ENCODE data around the gene SCAF11.
A peak's percentile ranks its signal among the peaks of the same experiment; 100 is the strongest.

Gene SCAF11

DNA sequence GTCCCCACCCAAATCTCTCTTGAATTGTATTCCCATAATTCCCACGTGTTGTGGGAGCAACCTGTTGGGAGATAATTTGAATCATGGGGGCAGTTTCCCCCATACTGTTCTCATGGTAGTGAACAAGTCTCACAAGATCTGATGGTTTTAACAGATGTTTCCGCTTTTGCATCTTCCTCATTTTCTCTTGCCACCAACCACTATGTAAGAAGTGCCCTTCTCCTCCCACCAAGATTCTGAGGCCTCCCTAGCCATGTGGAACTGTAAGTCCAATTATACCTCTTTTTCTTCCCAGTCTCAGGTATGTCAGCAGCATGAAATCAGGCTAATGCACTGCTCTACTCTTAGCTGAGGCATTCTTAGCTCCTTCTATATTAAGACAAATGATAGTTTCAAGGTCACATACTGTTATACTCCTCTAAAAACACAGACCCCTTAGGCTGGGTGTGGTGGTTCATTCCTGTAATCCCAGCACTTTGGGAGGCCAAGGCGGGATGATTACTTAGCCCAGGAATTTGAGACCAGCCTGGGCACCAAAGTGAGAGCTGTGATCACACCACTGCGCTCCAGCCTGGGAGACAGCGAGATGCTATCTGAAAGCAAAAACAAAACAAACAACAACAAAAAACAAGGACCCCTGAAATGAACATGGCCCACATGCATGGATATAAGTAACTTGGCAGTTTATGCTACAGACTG lies 3.6 kb downstream of the SCAF11 start:
- intact Hi-C loops (cut with DNase I) = no loop called here
- DNase-seq = peak in 1 of 42 donors; percentile 10

GRCh38 chr12:45981075-45981837 lies 9.1 kb downstream of the SCAF11 start:
- intact Hi-C loops (cut with DNase I) = no loop called here
- no peak for DNase-seq

DNA sequence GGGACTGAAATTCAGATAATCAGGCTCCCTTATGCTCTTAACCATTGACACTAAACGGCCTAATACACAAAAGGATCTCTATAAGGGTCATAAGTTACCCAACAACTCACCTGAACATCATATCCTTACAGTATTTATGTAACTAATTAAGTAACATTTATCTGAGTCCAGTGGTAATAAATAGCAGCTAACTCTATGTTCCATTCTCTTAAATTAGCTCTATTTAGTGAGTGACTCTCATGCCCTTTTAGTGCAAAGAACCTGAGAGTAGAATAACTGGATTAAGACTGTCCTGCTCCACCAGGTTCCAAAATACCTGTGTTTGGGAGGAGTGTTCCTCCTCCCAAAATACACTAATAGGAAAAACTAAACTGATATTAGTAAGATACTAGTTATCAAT lies 9.8 kb downstream of the SCAF11 start:
- no peak for DNase-seq
- intact Hi-C loops (cut with DNase I) = no loop called here

DNA sequence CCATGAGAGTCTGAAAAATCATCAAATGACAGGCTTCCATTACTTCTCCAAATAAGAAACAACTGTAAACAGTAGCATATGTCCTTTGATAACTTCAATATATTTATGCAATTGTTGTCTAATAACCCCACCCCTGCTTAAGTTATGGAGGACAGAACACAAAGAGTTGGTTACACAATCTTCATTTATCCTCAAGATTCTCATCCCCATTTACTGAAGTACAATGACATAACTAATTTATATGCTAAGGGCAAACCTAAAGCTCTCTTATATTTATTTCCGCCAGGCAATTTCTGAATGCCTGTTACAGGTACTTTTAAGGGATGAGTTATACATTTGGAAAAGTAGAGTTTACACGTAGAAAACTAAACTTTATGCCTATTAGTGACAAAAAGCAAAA lies 12.3 kb downstream of the SCAF11 start:
- intact Hi-C loops (cut with DNase I) = no loop called here
- DNase-seq = no peak

DNA sequence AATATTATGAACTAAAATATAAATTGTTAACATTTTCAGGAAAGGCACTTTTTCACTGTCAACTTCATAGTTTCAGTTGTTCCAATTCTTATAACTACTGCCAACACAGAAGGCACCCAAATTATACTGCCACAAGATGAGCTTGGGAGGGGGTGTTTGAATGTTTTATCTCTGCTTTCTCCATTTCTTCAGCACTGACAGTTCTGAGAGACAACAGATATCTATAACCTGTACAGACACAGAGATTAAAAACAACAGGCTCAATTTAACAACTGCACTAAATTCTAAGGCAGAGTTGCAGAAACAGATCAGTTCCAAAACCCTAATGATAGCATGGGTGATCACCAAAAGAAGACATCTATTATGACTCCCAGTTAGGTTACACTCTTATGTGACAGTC lies 12.8 kb downstream of the SCAF11 start:
- intact Hi-C loops (cut with DNase I) = no loop called here
- peak in 1 of 42 donors; percentile 16 for DNase-seq

DNA sequence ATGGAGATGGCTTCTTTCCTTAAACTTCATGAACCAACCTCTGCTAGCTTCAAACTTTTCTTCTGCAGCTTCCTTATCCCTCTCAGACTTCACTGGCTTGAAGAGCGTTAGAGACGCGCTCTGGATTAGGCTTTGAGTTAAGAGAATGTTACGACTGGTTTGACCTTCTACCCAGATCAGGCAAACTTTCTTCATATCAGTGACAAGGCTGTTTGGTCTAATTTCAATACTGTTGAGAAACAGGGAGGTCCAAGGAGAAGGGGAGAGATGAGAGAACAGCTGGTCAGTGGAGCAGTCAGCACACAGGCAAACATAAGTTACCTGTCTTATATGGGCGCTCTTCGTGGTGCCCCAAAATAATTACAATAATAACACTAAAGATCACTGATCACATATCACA lies 14.9 kb downstream of the SCAF11 start:
- intact Hi-C loops (cut with DNase I) = no loop called here
- DNase-seq = no peak

DNA sequence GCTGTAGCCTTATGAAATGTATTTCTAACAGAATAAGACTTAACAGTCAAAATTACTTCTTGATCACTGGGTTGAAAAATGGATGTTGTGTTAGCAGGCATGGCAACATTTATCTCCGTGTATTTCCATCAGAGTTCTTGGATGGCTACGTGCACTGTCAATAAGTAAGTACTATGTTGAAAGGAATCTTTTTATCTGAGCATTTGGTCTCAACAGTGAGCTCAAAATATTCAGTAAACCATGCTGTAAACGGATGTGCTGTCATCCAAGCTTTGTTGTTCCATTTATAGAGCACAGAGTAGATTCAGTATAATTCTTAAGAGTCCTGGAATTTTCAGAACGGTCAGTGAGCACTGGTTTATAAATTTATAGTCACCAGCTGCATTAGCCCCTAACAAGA lies 15.5 kb downstream of the SCAF11 start:
- intact Hi-C loops (cut with DNase I) = no loop called here

GRCh38 chr12:45974171-45974719 lies 16.1 kb downstream of the SCAF11 start:
- intact Hi-C loops (cut with DNase I) = no loop called here
- no peak for DNase-seq

More for the DNA sequence above, 15.5 kb downstream of the SCAF11 start:
- no peak for DNase-seq

GRCh38 chr12:45973526-45973925 lies 16.8 kb downstream of the SCAF11 start:
- DNase-seq = no peak
- intact Hi-C loops (cut with DNase I) = no loop called here

DNA sequence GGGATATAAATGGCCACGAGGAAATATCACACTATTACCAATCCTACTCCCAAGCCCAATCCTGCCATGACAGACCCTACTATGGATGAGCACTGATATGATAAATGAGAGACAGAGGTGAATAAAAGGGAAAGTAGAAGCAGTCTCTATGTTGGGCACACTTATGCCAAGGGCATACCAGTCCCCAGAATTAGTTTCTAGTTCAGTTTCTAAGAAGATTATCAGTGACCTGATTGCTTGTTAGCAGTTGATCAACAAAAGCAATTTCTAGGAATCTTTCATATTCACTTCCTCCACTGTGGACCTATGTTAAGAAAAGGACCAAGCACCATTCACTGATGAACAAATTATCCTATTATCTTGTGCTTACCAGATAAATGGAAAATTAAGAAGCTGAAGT lies 20.0 kb downstream of the SCAF11 start:
- DNase-seq = no peak
- intact Hi-C loops (cut with DNase I) = no loop called here

DNA sequence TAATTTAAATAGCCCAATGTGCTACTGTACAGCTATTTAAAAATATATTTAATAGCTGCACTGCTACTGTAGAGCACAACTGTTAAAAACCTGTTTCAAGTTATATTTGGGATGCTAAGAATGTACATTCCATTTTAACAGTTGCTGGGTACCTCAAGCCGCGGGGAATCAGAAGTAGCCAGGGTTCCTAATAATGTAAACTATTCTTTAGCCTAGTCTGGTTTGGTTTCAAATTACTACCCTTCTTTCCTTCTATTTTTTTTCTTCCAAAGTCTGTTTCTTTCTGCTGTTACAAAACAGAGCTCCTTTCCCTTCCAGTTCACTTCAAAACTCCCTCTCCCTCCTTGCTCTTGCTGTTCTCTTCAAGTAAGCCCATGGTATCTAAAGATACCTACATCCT lies 21.3 kb downstream of the SCAF11 start:
- DNase-seq = no peak
- intact Hi-C loops (cut with DNase I) = no loop called here

DNA sequence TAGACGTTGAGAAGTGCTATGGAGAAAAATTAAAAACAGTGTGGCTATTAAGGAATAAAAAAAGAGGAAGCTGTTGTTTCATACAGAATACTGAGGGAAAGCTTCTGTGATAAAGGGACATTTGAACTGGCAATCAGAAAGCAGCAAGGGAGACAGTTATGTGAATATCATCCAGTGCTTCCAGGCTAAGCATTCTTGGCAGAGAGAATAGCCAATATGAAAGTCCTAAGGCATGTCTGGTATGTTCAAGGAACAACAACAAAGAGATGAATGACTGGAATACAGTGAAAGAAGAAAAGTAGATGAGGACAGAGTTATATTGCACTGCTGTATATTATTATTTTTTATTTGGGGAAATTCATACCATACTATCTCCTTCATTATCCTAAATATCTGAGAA lies 23.9 kb downstream of the SCAF11 start:
- intact Hi-C loops (cut with DNase I) = no loop called here

GRCh38 chr12:45962553-45963325 lies 27.6 kb downstream of the SCAF11 start:
- DNase-seq = no peak
- intact Hi-C loops (cut with DNase I) = no loop called here

More for the DNA sequence above, 23.9 kb downstream of the SCAF11 start:
- no peak for DNase-seq

DNA sequence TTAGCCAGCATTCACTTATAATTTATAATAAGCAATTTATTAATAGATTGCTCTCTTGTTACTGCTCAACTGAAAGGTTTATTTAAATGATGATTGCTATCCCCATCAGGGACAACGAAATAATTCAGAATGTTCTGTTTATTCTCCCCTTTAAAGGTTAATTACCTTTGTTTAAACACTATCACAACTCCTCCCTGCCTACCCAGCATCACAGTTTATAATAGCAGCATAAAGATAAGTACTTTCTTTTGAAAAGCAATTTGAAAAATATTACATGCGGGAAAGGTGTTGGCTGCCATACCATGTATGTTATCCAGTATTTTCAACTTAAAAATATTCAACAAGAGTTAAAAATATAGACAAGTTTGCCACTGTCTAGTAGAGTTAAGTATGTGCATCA lies 30.6 kb downstream of the SCAF11 start:
- intact Hi-C loops (cut with DNase I) = no loop called here

DNA sequence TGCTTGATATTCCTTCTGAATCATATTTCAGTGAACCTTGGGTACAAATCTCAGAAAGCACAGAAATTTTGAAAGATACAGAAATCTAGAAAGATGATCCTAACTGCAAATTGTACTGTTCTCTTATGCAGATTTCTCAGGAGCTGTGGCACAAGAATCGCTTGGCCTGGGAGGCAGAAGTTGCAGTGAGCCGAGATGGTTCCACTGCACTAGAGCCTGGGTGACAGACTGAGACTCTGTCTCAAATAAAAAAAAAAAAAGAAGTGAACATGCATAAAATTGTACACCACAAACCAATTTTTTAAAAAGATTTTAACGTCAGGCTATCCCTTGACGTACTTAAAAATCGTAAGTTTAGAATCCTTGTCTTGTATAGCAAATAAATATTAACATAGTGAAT lies 31.3 kb downstream of the SCAF11 start:
- intact Hi-C loops (cut with DNase I) = no loop called here
- DNase-seq = no peak

More for the DNA sequence above, 30.6 kb downstream of the SCAF11 start:
- no peak for DNase-seq

DNA sequence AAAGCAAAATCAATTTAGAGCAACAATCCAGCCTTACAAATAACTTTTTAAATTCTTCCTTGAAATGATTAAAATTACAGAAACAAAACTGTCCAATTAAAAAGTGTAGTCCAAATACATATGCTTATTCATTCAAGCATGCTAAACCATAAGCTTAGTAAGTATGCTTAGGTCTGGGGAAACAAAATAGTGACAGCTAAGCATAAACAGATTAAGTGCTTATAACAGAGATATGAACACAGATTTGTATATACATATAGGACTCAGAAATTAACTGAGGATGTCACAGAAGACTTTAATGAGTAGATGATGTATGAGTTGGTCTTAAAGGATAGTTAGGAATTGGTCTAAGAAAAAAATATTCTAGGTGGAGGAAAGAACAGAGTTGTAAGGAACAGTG lies 41.8 kb downstream of the SCAF11 start:
- intact Hi-C loops (cut with DNase I) = no loop called here
- DNase-seq = no peak

DNA sequence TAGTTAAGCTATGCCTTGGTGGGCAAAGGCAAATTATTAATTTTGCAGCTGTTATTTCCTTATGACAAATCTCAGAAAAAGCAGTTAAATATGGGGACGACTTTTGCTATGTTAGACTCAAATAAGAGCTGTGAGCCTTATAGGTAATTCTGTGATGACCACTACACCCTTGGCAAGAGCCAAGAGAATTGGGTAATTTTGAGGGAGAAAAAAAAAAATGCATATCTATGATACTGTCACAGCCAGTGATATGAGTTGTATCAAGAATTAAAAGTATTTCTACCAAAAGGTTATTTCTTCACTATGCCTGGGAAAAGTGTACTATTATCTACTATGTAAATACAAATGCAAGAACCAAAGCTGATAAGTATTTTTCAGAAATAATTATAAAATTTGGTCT lies 43.9 kb downstream of the SCAF11 start:
- intact Hi-C loops (cut with DNase I) = no loop called here
- DNase-seq = no peak

DNA sequence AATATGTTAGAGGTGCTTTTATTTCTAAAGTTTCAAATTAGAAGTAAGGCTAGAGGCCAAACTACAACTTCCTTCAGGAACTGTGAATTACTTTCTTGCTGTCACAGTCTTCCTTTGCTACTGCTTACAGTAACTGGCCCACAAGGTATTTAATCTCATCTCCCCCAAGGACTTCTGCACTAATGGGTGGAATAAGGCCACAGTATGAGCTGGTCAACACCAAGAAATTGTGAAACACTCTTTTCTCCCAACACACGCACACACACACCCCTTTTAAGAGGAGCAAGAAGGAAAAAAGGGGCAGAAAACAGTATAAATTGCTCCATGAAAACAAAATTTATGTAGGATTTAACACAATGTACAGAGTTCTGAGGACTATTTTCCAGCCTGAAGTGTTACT lies 45.6 kb downstream of the SCAF11 start:
- intact Hi-C loops (cut with DNase I) = no loop called here
- no peak for DNase-seq

GRCh38 chr12:45939759-45940158 lies 50.6 kb downstream of the SCAF11 start:
- intact Hi-C loops (cut with DNase I) = no loop called here
- DNase-seq = no peak

DNA sequence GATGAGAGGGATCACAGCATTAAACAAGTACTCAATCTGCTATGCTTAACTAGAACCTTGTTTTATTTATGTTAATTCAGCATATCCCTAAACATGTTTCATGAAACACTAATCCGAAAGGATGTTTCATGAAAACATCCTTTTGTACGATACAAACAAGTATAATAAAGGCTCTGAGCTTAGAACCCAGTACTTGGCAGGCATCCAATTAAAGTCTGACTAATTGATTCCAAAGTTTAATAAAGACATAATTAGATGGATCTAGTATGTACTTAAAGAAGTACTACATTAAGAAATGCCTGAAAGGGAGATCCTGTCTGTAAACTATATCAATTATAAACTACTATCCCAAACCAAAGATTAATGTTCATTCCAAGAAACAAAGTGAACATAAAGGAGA lies 51.8 kb downstream of the SCAF11 start:
- no peak for DNase-seq
- intact Hi-C loops (cut with DNase I) = no loop called here

Data from head of caudate nucleus (tissue), 42 donors.